ENCODE measurements around the gene GPR151.

Gene GPR151

GRCh38 chr5:146539973-146540372 lies 24.0 kb upstream of the GPR151 start:
- no peaks in the 10 kb centered on the region for H3K27me3 ChIP-seq (ENCODE audit: control insufficient read depth in 1 of 2, insufficient read depth in 1 of 2, low read length in 2 of 2)
- 96% methylated on average over 3 of the region's 4 CpGs for WGBS
- DNase-seq: no peak
- H2BK5ac ChIP-seq (ENCODE audit: low read depth, low read length, poor library complexity, severe bottlenecking): no peak overlapping the region
- no peak overlapping the region for H3K18ac ChIP-seq (ENCODE audit: low read depth in 1 of 2, low read length in 2 of 2)
- H3K36me3 ChIP-seq (ENCODE audit: control insufficient read depth in 1 of 2, insufficient read depth in 2 of 2, low read depth in 1 of 2, low read length in 2 of 2): no peaks in the 10 kb centered on the region
- no peak overlapping the region for H3K27ac ChIP-seq (ENCODE audit: low read length, poor library complexity, severe bottlenecking)
- H3K79me1 ChIP-seq (replicated peaks; ENCODE audit: low read length, poor library complexity, severe bottlenecking): no peaks in the 10 kb centered on the region
- no peak overlapping the region for H2BK15ac ChIP-seq (ENCODE audit: low read depth, poor library complexity, severe bottlenecking)
- H3K4me1 ChIP-seq (ENCODE audit: control insufficient read depth, insufficient read depth, low read depth, low read length): no peaks in the 10 kb centered on the region
- no peak overlapping the region for H4K91ac ChIP-seq (ENCODE audit: low read length)
- H3K4me2 ChIP-seq (ENCODE audit: low read length, poor library complexity, severe bottlenecking): no peak overlapping the region
- no peak overlapping the region for H2BK12ac ChIP-seq (ENCODE audit: low read length in 2 of 2)
- H3K9ac ChIP-seq (ENCODE audit: low read length): no peak overlapping the region
- no peaks in the 10 kb centered on the region for H3K9me3 ChIP-seq (ENCODE audit: control insufficient read depth, low read length)
- no peak overlapping the region for H2AK5ac ChIP-seq (ENCODE audit: low read length, severe bottlenecking)
- no peak overlapping the region for H3K4me3 ChIP-seq (ENCODE audit: insufficient read depth in 1 of 2, low read depth in 1 of 2, low read length in 2 of 2)
- no peak overlapping the region for H4K8ac ChIP-seq (ENCODE audit: low read length)
- H2BK120ac ChIP-seq (ENCODE audit: low read depth, low read length): no peak overlapping the region
- no peak overlapping the region for H2AFZ ChIP-seq (ENCODE audit: low read depth, low read length)
- H3K14ac ChIP-seq (ENCODE audit: low read length in 2 of 2): no peak overlapping the region
- H3K4ac ChIP-seq (ENCODE audit: low read depth in 1 of 2, low read length in 2 of 2): no peak overlapping the region
- no peak overlapping the region for H3K23ac ChIP-seq (ENCODE audit: low read length in 2 of 2)

GRCh38 chr5:146538432-146538831 lies 22.4 kb upstream of the GPR151 start:
- no peaks in the 10 kb centered on the region for H3K4me1 ChIP-seq (ENCODE audit: control insufficient read depth, insufficient read depth, low read depth, low read length)
- H2AFZ ChIP-seq (ENCODE audit: low read depth, low read length): no peak overlapping the region
- no peak overlapping the region for H3K4me3 ChIP-seq (ENCODE audit: insufficient read depth in 1 of 2, low read depth in 1 of 2, low read length in 2 of 2)
- no peak overlapping the region for H2BK120ac ChIP-seq (ENCODE audit: low read depth, low read length)
- no peak for DNase-seq
- H3K18ac ChIP-seq (ENCODE audit: low read depth in 1 of 2, low read length in 2 of 2): no peak overlapping the region
- no peak overlapping the region for H3K14ac ChIP-seq (ENCODE audit: low read length in 2 of 2)
- H2BK12ac ChIP-seq (ENCODE audit: low read length in 2 of 2): no peak overlapping the region
- no peaks in the 10 kb centered on the region for H3K27me3 ChIP-seq (ENCODE audit: control insufficient read depth in 1 of 2, insufficient read depth in 1 of 2, low read length in 2 of 2)
- H3K4me2 ChIP-seq (ENCODE audit: low read length, poor library complexity, severe bottlenecking): no peak overlapping the region
- no peak overlapping the region for H2BK5ac ChIP-seq (ENCODE audit: low read depth, low read length, poor library complexity, severe bottlenecking)
- 100% methylated on average over 2 of the region's 3 CpGs for WGBS
- H2BK15ac ChIP-seq (ENCODE audit: low read depth, poor library complexity, severe bottlenecking): no peak overlapping the region
- no peak overlapping the region for H3K23ac ChIP-seq (ENCODE audit: low read length in 2 of 2)
- no peak overlapping the region for H2AK5ac ChIP-seq (ENCODE audit: low read length, severe bottlenecking)
- no peak overlapping the region for H4K8ac ChIP-seq (ENCODE audit: low read length)
- no peaks in the 10 kb centered on the region for H3K9me3 ChIP-seq (ENCODE audit: control insufficient read depth, low read length)
- H4K91ac ChIP-seq (ENCODE audit: low read length): no peak overlapping the region
- H3K36me3 ChIP-seq (ENCODE audit: control insufficient read depth in 1 of 2, insufficient read depth in 2 of 2, low read depth in 1 of 2, low read length in 2 of 2): no peaks in the 10 kb centered on the region
- H3K27ac ChIP-seq (ENCODE audit: low read length, poor library complexity, severe bottlenecking): no peak overlapping the region
- no peak overlapping the region for H3K9ac ChIP-seq (ENCODE audit: low read length)
- no peak overlapping the region for H3K4ac ChIP-seq (ENCODE audit: low read depth in 1 of 2, low read length in 2 of 2)
- H3K79me1 ChIP-seq (replicated peaks; ENCODE audit: low read length, poor library complexity, severe bottlenecking): no peaks in the 10 kb centered on the region

DNA sequence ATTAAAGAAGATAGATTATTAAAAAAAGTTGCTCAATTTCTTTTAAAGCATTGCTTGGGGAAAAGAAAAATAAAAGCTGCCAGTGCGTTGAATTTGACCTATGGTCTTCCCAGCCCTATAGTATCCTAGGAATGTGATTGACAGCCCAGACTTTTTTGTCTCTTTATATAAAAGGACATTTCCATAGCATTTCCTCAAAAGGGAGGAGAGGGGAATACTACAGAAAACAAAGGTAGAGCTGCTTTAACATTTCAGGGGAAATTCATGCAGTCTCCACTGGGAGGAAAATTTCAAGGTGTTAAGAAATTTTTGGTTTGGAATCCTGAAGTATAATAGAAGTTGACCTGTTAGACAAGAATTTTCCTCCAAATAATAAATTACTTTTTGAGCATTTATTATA lies 17.9 kb upstream of the GPR151 start:
- Histone ChIP-seq H2BK120ac (ENCODE audit: low read depth, low read length) (no peak overlapping the region), H3K4me1 (ENCODE audit: control insufficient read depth, insufficient read depth, low read depth, low read length) (no peaks in the 10 kb centered on the region), H4K8ac (ENCODE audit: low read length) (no peak overlapping the region), H3K4ac (ENCODE audit: low read depth in 1 of 2, low read length in 2 of 2) (no peak overlapping the region), H3K27ac (ENCODE audit: low read length, poor library complexity, severe bottlenecking) (no peak overlapping the region), H3K14ac (ENCODE audit: low read length in 2 of 2) (no peak overlapping the region), H3K4me3 (ENCODE audit: insufficient read depth in 1 of 2, low read depth in 1 of 2, low read length in 2 of 2) (no peak overlapping the region), H3K36me3 (ENCODE audit: control insufficient read depth in 1 of 2, insufficient read depth in 2 of 2, low read depth in 1 of 2, low read length in 2 of 2) (no peaks in the 10 kb centered on the region), H2AFZ (ENCODE audit: low read depth, low read length) (no peak overlapping the region), H3K4me2 (ENCODE audit: low read length, poor library complexity, severe bottlenecking) (no peak overlapping the region), H2BK12ac (ENCODE audit: low read length in 2 of 2) (no peak overlapping the region), H3K23ac (ENCODE audit: low read length in 2 of 2) (no peak overlapping the region), H2BK15ac (ENCODE audit: low read depth, poor library complexity, severe bottlenecking) (no peak overlapping the region), H2AK5ac (ENCODE audit: low read length, severe bottlenecking) (no peak overlapping the region), H3K27me3 (ENCODE audit: control insufficient read depth in 1 of 2, insufficient read depth in 1 of 2, low read length in 2 of 2) (no peaks in the 10 kb centered on the region), H3K9me3 (ENCODE audit: control insufficient read depth, low read length) (no peaks in the 10 kb centered on the region), H3K79me1 (replicated peaks; ENCODE audit: low read length, poor library complexity, severe bottlenecking) (no peaks in the 10 kb centered on the region), H3K18ac (ENCODE audit: low read depth in 1 of 2, low read length in 2 of 2) (no peak overlapping the region), H2BK5ac (ENCODE audit: low read depth, low read length, poor library complexity, severe bottlenecking) (no peak overlapping the region), H4K91ac (ENCODE audit: low read length) (no peak overlapping the region), H3K9ac (ENCODE audit: low read length) (no peak overlapping the region)
- WGBS: no CpG with 5 or more reads among the region's 1 CpG
- DNase-seq: no peak

DNA sequence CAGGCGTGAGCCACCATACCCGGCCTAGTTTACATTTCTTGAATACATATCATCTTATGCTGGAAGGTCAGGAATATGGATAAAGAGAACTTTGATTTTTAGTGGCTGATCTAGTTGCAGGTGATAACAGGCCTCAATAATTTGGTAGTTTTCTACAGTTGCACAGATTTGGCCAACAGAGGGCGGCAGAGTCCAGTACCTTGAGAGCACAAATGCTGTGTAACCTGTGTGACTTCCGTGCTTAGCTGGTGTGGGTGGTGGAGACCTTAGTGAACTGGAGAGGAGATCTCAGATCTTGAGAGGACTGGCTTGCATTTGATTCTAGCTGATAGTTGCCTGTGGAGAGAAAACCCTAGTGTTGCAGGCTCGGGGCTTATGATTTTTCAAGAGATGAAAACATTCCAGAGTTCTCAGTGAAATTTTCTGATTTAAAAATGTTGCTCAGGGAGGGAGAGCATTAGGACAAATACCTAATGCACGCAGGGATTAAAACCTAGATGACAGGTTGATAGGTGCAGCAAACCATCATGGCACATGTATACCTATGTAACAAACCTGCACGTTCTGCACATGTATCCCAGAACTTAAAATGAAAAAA lies 17.4 kb upstream of the GPR151 start:
- no peaks in the 10 kb centered on the region for H3K9me3 ChIP-seq (ENCODE audit: control insufficient read depth, low read length)
- H3K4ac ChIP-seq (ENCODE audit: low read depth in 1 of 2, low read length in 2 of 2): no peak overlapping the region
- DNase-seq: peak; percentile 69
- WGBS: 7% methylated on average over 3 of the region's 7 CpGs
- H4K91ac ChIP-seq (ENCODE audit: low read length): no peak overlapping the region
- H3K27ac ChIP-seq (ENCODE audit: low read length, poor library complexity, severe bottlenecking): no peak overlapping the region
- H2BK120ac ChIP-seq (ENCODE audit: low read depth, low read length): no peak overlapping the region
- H3K36me3 ChIP-seq (ENCODE audit: control insufficient read depth in 1 of 2, insufficient read depth in 2 of 2, low read depth in 1 of 2, low read length in 2 of 2): no peaks in the 10 kb centered on the region
- no peak overlapping the region for H2AFZ ChIP-seq (ENCODE audit: low read depth, low read length)
- no peak overlapping the region for H3K9ac ChIP-seq (ENCODE audit: low read length)
- H4K8ac ChIP-seq (ENCODE audit: low read length): no peak overlapping the region
- H3K4me1 ChIP-seq (ENCODE audit: control insufficient read depth, insufficient read depth, low read depth, low read length): no peaks in the 10 kb centered on the region
- no peak overlapping the region for H3K23ac ChIP-seq (ENCODE audit: low read length in 2 of 2)
- no peak overlapping the region for H2AK5ac ChIP-seq (ENCODE audit: low read length, severe bottlenecking)
- no peak overlapping the region for H2BK12ac ChIP-seq (ENCODE audit: low read length in 2 of 2)
- no peak overlapping the region for H3K14ac ChIP-seq (ENCODE audit: low read length in 2 of 2)
- no peak overlapping the region for H3K4me2 ChIP-seq (ENCODE audit: low read length, poor library complexity, severe bottlenecking)
- no peaks in the 10 kb centered on the region for H3K79me1 ChIP-seq (replicated peaks; ENCODE audit: low read length, poor library complexity, severe bottlenecking)
- H2BK5ac ChIP-seq (ENCODE audit: low read depth, low read length, poor library complexity, severe bottlenecking): no peak overlapping the region
- no peak overlapping the region for H3K4me3 ChIP-seq (ENCODE audit: insufficient read depth in 1 of 2, low read depth in 1 of 2, low read length in 2 of 2)
- no peak overlapping the region for H2BK15ac ChIP-seq (ENCODE audit: low read depth, poor library complexity, severe bottlenecking)
- no peaks in the 10 kb centered on the region for H3K27me3 ChIP-seq (ENCODE audit: control insufficient read depth in 1 of 2, insufficient read depth in 1 of 2, low read length in 2 of 2)
- H3K18ac ChIP-seq (ENCODE audit: low read depth in 1 of 2, low read length in 2 of 2): no peak overlapping the region

All from mesenchymal stem cell (in vitro differentiated cells and primary cell).